Nucleus accumbens (tissue), 56 donors: ENCODE data around the gene SPATA9.
A peak's percentile ranks its signal among the peaks of the same experiment; 100 is the strongest.
"Not testable (repeated sequence)": the region's sequence is repeated elsewhere in the genome, so short reads cannot be mapped to it uniquely, and the experiment has no call there.

Source experiments
- DNase-seq, 56 donors: peaks; one replicate each; lab custom pipeline; 2025; lab: John Stamatoyannopoulos, UW

Gene SPATA9

GRCh38 chr5:95647886-95648860 is 34.6 kb downstream of the SPATA9 start:
- DNase-seq, result no peak

- DNase-seq, result peak; percentile 68 to 99 (median 93)
Measured at GRCh38 chr5:95646569-95647431, 36.0 kb downstream of the SPATA9 start, which contains the start of gene RFESD. Gene RFESD (plus strand): TSS chr5:95646777. CDS start chr5:95652272, 5,495 bp downstream.

- DNase-seq, result peak in 1 of 56 donors; percentile 33
Measured at GRCh38 chr5:95646226-95646568, 36.6 kb downstream of the SPATA9 start.

- peak in 18 of 56 donors; percentile 5 to 55 (median 20) for DNase-seq
Measured at GRCh38 chr5:95644351-95645042, 38.3 kb downstream of the SPATA9 start.

GRCh38 chr5:95643152-95643551 is 39.6 kb downstream of the SPATA9 start:
- DNase-seq, result no peak

GRCh38 chr5:95641741-95642220 is 41.0 kb downstream of the SPATA9 start:
- DNase-seq, result no peak

- DNase-seq, result no peak
Measured at GRCh38 chr5:95638632-95639031, 44.2 kb downstream of the SPATA9 start.

GRCh38 chr5:95634081-95634480 is 48.7 kb downstream of the SPATA9 start:
- no peak for DNase-seq

GRCh38 chr5:95633671-95634070 is 49.1 kb downstream of the SPATA9 start:
- DNase-seq, result no peak

GRCh38 chr5:95632942-95633341 is 49.8 kb downstream of the SPATA9 start:
- not testable (repeated sequence) for DNase-seq

GRCh38 chr5:95631991-95632675 is 50.7 kb downstream of the SPATA9 start:
- no peak for DNase-seq

GRCh38 chr5:95631255-95631958 is 51.4 kb downstream of the SPATA9 start:
- DNase-seq, result no peak

- DNase-seq, result no peak
Measured at GRCh38 chr5:95630394-95630917, 52.3 kb downstream of the SPATA9 start.

- DNase-seq, result no peak
Measured at GRCh38 chr5:95628933-95629332, 53.9 kb downstream of the SPATA9 start.

GRCh38 chr5:95627971-95628810 is 54.6 kb downstream of the SPATA9 start:
- no peak for DNase-seq

GRCh38 chr5:95626701-95627100 is 56.1 kb downstream of the SPATA9 start:
- no peak for DNase-seq

GRCh38 chr5:95624368-95624767 is 58.4 kb downstream of the SPATA9 start:
- no peak for DNase-seq

- DNase-seq, result no peak
Measured at GRCh38 chr5:95623706-95624105, 59.1 kb downstream of the SPATA9 start.
